RCC 7860 (cell line): ENCODE results near the gene PTGIS.

Source experiments
- DNase-seq: peaks from one replicate; pipeline ENCODE4 v3.0.0-alpha.2; 2015; ENCODE audit warnings: low spot score
- FAIRE-seq: peaks from 2 replicates; lab custom pipeline; 2012; peaks lifted over from hg19 to GRCh38; lab: Jason Lieb, UNC

The PTGIS gene

DNA sequence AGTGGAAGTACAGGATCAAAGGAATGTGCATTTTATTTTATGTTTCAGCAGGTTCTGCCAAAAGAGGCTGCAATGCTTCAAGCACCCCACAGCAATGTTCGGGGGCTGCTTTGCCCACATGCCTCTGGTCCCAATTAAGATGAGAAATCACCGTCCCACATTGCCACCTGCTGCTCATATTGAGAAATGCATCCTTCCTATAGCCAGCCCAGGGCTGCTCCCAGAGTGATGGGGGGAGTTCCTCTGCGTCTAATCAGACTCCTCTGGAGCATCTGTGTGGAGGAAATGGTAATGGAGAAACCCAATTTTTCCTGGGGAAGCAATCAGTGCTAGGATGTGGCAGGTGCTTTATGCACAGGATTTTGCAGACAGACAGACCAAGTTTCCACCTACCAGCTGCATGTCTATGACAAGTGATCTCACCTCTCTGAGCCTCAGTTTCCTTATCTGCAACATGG, 33.7 kb downstream of the PTGIS start:
- peak; percentile 45 for DNase-seq
- no peak for FAIRE-seq

DNA sequence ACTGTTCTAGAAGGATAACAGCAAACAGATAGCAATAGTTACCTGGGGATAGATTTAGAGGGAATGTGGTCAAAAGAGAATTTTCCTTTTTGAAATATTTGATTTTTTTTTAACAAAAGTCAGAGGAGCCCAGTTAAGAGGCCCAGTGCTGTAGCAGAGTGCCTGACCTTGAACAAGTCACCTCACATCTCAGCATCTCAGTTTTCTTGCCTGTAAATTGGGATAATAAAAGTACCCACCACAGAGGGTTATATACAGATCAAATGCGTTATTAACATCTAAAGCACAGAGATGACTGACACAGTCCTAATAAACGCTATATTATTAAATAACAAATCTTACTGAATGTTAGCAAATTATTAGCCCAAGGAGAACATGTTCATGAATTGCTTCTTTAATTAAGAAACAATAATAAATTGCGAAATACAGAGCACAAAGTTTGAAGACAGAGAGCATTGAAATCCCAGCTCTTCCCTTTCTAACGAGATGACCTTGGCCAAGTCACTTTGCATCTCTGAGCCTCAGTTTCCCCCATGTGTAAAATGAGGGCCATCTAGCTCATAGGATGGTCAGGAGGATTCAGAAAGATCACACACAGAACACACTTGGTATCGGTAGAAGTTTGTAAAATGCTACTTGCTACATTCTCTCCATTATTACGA, 35.5 kb downstream of the PTGIS start:
- DNase-seq (no peak), FAIRE-seq (no peak)

- no peak for FAIRE-seq
- DNase-seq, result no peak
Measured at GRCh38 chr20:49529470-49529869, 38.5 kb downstream of the PTGIS start.

DNA sequence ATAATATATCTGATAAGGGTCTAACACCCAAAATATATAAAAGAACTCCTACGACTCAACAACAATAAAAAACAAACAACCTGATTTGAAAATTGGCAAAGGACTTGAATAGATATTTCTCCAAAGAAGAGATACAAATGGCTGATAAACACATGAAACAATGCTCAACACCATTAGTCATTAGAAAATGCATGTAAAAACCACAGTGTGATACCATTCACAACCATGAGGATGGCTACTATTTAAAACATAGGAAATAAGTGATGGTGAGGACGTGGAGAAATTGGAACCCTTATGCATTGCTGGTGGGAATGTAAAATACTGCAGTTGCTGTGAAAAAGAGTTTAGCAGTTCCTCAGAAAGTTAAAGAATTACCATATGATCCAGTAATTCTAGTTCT, 41.4 kb downstream of the PTGIS start:
- FAIRE-seq, result no peak
- no peak for DNase-seq

DNA sequence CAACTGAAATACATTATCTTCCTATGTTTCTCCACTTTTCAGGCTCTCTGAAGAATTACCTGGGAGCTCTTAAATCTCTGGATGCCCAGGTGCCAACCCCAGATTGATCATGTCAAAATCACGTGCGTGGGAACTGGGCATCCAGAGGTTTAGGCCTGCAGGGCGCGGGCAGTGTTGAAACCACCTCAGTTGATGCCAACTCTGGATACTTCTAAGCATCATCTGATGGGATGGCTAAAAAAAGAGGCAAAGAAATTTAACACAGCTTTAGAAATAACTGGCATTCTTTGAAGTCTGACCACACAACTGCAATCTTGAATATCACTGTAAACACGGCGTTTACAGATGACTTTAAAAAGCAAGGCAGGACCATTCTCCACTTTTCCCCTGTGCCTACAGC, 41.9 kb downstream of the PTGIS start:
- FAIRE-seq (no peak), DNase-seq (no peak)

GRCh38 chr20:49523767-49524360, 44.1 kb downstream of the PTGIS start:
- FAIRE-seq (no peak), DNase-seq (no peak)

DNA sequence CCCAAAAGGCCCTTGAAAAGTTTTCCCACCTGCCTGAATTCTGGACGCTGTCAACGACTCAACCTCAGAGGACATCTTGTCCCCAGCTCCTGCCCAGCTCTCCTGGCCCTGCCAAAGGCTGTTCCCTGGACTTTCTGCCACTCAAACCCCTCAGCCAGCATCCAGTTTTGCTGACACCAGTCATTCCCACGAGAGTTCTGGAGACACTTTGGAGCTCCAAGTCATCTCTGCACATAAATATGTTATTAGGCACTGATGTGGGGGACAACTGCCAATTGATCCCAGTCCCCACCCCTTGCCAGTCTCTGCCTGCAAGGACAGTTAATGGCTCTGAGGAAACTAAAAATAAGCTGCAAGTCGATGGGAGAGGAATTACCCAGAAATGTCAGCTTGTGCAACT, 46.6 kb downstream of the PTGIS start:
- FAIRE-seq, result no peak
- DNase-seq, result no peak

GRCh38 chr20:49519777-49520359, 48.1 kb downstream of the PTGIS start:
- DNase-seq, result no peak
- FAIRE-seq, result no peak

- DNase-seq, result no peak
- FAIRE-seq, result no peak
Measured at GRCh38 chr20:49519212-49519712, 48.7 kb downstream of the PTGIS start.

- FAIRE-seq (no peak), DNase-seq (no peak)
Measured at GRCh38 chr20:49518576-49518975, 49.4 kb downstream of the PTGIS start.

DNA sequence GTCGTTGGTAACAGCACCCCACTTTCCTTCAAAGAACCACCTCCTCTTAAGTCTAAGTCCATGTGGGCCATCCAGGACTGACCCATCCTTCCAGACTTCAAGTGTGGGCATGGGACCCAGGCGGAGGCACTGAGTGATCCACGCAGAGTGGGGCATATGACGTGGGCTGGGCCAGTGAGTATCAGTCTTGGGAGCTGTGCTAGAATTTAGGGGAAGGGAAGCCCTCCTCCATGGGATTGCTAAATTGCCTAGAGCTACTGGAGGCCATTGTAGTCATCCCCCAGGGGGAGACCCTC, 50.2 kb downstream of the PTGIS start:
- DNase-seq, result no peak
- FAIRE-seq, result no peak

DNA sequence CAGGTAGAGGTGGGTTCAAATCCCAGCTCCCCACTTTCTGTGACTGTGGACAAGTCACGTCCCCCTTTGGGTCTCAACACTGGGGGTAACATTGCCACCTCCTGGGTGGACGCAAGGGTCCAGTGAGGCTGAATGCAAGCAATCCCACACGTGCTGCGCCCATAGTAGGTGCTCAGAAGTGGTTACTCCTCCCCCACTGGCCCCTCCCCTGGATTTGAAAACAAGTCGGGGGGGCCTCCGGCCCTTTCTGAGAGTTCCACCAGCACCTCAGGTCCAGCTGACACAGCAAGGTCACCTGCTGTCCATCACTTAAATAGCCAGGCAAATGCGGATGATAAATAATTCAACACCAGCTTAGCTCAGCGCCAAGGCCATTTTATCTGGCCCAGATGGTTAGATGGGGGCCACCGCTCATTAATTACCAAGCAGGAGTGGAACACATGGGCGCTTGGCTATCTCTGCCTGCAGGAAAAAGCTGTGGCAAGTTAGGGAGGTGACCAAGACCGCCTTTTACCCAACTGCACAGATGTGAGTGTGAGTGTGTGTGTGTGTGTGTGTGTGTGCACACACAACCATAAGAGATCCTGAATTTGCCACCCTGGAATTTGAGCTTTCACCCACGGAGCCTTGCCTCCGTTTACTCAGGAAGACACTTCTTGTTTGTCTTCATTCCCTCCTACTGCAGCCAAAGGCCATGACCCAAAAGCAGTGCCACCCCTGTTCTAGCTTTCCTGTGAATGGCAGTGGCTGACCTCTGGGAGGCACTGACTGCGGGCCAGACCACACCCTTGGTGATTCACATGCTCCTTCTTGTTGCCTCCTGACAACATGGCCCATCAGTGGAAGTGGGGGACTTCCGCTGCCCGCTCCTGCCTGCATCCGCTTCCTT, 50.8 kb downstream of the PTGIS start:
- FAIRE-seq (no peak), DNase-seq (no peak)

DNA sequence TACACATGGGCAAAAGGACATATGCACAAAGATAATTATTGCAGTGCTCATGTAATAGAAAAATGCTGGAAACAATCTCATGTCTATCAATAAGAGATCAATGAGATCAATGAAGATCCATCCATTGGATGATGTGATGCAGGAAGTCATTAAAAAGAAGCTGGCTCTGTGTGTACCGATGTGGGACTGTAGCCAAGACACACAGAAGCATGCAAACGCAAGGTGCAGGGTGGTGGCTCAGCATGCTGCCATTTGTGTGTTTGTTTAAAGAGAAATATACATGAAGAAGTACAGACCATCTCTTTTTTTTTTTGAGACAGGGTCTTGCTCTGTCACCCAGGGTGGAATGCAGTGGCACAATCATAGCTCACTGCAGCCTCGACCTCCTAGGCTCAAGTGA, 52.4 kb downstream of the PTGIS start:
- no peak for DNase-seq

GRCh38 chr20:49513517-49513916, 54.4 kb downstream of the PTGIS start:
- DNase-seq (no peak), FAIRE-seq (no peak)

More for the DNA sequence above, 52.4 kb downstream of the PTGIS start:
- FAIRE-seq, result no peak

DNA sequence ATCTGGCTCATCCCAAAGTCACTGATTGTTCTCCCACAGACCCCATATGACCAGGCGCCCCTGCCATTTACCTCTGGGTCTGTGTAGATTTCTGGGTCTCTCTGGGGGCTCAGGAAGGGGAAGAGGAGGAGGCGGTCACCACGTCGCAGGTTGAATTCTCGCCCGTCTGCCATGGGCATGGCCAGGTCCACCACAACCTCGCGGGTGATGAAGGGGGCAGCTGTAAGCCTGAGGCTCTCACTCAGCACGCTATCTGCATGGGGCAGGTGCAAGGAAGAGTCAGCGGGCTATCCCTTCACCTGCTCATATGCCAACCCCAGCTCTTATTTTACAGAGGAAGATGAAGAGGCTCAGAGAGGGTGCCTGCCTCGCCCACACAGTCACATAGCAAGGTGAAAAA, 54.9 kb downstream of the PTGIS start:
- FAIRE-seq, result no peak

GRCh38 chr20:49511788-49512525, 56.0 kb downstream of the PTGIS start:
- FAIRE-seq, result no peak
- DNase-seq, result no peak

More for the DNA sequence above, 54.9 kb downstream of the PTGIS start:
- DNase-seq, result no peak

DNA sequence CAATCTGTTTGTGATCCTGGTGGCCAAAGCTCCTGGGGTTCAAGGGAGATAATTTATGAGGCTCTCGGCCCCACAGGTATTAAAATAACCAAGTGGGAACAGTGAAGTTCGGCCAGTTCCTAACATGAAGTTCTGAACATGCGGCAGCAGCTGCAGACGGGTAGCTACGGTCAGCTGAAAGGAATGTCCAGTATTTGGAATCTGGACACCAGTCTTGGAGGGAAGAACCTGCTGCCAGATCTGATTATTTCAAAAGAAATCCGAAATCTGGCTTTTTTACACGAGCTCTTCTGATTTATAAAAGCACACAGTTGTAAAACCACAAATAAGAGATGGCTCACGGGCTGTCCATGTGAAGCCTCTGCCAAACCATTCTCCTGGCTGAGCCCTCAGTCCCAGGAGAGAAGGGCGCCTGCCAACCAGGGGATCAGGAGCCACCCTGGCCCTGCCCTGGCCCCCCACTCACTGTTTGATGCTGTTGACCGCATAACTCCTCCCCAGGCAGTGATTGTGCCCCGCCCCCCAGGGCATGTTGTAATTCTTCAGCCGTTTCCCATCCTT, 57.3 kb downstream of the PTGIS start:
- no peak for FAIRE-seq
- DNase-seq, result no peak

DNA sequence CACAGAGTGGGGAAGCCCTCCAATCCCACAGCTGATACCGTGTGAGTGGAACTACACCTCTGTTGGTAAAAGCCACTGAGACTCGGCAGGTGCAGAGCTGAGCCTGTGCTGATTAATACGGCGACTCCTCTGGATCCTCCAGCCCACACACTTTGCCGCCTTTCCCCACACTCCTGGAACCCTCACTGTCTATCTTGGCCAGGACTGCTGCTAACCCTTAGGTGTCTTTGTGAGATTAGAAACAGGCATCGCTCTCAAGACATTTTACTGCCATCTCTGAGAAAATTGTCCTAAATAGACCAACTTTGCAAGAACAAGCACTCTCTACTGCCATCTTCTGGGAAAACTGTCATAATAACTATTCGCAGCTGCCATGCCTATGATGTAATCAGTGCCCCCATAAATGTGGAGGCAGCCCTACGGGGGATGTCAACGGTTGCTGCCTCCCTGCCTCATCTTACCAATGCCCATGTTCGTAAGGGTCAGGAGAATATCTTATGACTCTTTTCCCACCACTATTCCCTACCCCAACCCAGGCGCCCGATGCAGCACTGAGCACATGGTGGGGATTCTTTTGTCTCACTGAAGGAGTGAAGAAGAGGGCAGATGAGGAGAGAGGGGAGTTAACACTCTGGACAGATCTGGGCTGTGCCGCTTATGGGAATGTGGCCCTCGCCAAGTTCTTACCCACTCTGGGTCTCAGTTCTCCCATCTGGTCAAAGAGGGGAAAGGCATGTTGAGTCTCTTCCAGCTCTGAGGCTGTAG, 59.3 kb downstream of the PTGIS start:
- peak; percentile 54 for DNase-seq
- FAIRE-seq, result no peak

GRCh38 chr20:49507741-49508434, 60.0 kb downstream of the PTGIS start:
- DNase-seq, result no peak
- no peak for FAIRE-seq
